GM18873 (cell line): ENCODE results near the gene IQSEC1.
"Not testable (repeated sequence)": the region's sequence is repeated elsewhere in the genome, so short reads cannot be mapped to it uniquely, and the experiment has no call there.

ENCODE experiments used
- ATAC-seq: cut with Tn5 transposase; IDR thresholded peaks from one replicate; pipeline ENCODE4 v1.9.1; 2021; ENCODE audit warnings: mild to moderate bottlenecking, moderate library complexity, moderate number of reproducible peaks; ENCODE audit not compliant: unreplicated experiment, low FRiP score

Gene IQSEC1

DNA sequence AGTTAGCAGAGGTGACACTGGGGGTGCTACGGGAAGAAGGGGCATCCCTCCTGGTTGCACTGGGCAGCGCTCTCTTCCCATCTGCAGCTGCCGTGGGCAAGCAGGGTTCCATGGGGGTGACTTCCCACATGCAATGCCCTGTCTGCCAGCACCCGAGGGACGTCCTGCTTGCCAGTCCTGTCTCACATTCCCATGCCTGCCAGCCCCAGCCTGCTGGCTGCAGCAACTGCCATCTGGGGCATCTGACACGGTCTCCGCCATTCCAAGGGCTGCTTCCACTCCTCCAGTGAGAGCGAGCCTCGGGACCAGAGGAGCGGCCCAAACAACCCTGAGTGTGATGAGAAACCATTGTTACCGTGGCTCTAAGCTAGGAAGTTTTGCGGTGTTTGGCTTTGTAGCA lies 186.5 kb downstream of the IQSEC1 start:
- no peak for ATAC-seq

DNA sequence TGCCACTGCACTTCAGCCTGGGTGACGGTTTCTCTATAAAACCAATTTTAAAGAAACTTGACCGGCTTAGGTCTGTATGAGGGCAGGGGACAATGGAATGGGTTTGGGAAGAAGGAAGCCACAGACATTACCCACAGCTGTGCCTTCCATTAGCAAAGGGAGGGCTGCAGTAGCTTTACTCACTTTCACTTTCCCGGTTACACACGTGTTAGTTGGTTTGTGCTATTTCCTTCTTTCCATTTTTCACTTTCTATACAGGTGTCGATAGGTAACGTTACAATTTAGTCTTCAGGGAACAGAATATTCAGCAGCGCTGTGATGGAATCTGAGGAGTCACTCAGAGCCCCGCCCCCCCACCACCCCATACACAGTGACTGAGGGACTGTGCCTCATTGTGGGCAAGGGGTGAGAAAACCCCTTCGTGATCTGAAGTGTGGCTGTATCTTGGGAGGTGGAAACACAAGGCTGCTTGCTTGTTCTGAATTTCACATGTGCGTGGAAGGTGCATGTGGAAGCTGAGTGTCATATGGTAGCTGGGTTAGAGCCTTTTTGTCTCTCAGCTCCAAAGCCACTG lies 187.0 kb downstream of the IQSEC1 start:
- no peak for ATAC-seq

GRCh38 chr3:12885583-12885930 lies 187.7 kb downstream of the IQSEC1 start:
- no peak for ATAC-seq

DNA sequence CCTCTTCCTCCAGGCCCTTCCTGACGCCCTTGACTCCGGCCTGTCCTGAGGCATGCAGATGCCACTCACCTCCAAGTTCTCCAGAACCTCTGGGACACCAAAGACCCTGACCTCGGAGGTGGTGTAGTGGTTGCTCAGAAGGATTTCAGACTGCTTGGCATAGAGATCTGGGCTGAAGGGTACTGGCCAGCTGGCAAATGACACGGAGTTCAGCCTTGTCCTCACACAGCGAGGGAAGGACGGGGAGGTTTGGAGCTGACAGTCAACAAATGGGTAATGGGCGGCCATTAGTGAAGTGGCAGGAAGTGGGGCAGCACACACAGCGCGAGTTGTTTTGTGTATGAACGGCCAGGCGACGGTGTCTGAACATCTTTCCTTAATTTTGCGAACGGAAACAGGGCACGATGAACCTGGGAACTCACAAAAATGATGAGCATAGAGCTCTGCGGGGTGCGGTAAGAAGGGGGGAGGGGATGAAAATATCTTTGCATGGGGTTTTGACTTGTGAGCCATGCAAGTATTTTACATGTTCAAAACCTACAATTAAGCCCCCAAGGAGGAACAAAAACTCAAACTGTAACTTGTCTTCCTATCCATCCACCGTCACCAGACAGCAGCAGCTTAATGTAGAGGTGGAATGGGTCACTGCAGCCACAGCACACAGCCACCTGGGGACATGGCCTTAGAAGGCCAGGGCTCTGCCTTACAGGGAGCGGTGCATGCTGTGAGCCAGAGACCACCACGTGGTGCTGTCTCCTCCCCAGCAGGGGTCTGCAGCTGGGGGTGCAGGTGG lies 188.2 kb downstream of the IQSEC1 start:
- ATAC-seq: no peak

GRCh38 chr3:12884186-12884680 lies 189.0 kb downstream of the IQSEC1 start:
- ATAC-seq: no peak

DNA sequence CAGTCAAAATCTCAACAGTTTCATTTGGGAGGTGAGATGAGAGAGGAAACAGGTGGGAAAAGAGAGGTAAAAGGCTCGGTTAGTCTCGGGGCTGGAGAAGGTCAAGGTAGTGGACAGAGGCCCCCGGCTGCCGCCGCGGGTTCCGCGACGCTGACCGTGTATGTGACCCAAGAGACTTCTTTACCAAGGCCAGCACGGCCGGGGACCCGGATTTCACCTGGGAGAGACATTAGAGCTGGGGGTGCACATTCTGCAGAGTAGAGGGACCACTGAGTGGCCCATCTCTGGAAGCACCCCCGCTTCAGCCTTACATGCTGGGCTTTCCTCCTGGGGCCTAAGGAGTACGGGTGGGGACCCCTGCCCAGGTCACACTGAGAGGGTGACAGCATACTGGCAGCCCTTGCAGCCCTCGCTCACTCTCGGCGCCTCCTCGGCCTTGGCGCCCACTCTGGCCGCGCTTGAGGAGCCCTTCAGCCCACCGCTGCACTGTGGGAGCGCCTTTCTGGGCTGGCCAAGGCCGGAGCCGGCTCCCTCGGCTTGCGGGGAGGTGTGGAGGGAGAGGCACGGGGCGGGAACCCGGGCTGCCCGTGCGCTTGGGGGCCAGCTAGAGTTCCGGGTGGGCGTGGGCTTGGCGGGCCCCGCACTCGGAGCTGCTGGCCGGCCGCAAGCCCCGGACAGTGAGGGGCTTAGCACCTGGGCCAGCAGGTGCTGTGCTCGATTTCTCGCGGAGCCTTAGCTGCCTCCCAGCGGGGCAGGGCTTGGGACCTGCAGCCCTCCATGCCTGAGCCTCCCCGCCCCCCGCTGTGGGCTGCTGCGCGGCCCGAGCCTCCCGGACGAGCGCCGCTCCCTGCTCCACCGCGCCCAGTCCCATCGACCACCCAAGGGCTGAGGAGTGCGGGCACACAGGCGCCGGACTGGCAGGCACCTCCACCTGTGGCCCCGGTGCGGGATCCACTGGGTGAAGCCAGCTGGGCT lies 190.6 kb downstream of the IQSEC1 start:
- no peak for ATAC-seq

- not testable (repeated sequence) for ATAC-seq
These were observed 191.4 kb downstream of the IQSEC1 start for GRCh38 chr3:12881858-12882257.

DNA sequence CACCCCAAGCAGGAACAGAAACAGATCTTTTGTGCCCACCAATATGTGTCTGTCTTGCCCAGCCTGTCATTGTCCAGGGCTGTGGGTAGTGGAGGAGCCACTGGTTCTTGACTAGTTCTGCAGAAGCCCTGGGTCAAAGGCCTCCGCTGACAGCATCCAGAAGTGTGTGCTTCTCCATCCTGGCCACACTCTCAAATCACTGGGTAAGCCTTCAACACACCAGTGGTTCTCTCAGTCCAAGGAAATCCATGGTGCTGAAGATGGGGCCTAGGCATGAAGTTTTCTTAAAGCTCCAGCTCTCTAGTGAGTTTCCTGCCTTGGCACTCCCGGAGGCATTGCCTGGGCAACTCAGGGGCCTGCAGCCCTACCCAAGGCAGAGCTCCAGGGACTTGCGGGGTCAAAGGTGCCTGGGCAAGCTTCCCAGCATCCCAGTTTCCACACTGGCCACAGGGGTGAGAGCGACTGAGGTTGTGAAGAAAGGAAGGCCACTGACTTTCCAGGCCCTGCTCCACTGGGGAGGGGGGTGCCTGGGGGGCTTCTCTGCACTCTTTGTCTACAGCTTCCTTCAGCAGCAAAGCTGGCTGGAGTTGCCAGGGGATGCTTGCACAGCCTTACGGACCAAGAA lies 193.9 kb downstream of the IQSEC1 start:
- no peak for ATAC-seq

DNA sequence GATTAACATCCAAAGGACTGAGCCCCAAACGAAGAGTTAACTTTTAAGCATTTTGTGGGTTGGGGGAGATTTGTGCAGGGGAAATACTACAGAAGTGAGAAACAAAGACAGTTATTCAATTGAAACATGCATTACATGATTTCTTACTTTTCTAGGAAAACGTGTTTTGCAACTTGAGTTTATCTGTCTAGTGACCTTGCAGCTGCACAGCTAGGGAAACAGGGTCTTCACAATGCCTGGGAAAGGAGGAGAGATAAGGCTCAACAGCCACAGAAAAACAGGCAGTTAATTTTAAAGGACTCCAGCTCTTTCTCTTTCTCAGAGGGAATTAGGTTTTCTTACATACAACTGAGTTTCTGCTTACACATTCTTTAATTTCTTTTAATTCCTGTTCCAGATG lies 194.5 kb downstream of the IQSEC1 start:
- ATAC-seq: not testable (repeated sequence)

GRCh38 chr3:12878141-12878574 lies 195.1 kb downstream of the IQSEC1 start:
- ATAC-seq: no peak

GRCh38 chr3:12877040-12877439 lies 196.2 kb downstream of the IQSEC1 start:
- no peak for ATAC-seq

DNA sequence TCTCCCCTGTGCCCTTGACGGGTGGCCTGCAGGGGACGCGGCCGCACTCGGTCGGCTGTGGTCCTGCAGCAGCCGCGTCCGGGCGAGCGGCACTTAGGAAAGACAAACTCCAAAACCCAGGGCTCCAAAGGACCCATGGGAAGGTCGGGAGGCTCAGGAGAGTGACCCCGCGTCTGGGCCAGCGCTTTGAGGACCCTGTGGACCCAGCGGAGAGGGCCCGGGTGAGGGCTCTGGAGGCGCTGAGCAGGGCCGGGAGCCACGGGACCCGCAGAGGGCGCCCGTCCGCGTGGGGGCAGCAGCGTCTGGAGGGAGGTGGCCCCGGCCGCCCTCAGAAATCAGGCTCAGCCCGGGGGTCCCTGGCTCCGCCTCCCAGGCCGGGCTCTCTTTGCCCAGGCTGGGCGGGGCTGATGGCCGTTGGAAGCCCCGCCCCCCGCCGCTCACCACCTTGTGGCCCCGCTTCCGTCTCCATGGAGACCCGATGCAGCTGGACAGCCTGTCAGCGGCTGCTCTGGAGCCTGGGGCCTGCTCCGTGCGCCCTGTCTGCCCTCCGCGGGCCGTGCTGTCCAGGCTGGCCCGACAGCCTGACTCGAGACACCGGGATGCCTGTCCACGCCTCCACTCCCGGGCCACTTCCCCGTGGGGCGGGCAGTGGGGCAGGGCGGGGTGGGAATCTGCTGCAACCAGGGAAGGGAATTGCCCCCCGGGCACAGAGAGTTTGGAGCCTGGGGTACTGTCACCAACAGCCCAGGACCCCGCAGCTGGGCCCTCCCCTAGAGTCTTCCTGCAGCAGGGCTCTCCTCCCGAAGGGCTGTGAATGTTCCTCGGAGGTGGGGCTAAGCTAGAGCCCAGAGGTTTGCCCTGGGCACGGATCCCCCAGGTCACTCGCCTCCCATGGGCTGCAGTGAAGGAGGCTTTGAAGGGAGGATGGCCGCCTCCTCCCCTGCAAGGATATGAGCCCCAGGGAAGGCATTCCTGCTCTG lies 197.1 kb downstream of the IQSEC1 start:
- no peak for ATAC-seq

DNA sequence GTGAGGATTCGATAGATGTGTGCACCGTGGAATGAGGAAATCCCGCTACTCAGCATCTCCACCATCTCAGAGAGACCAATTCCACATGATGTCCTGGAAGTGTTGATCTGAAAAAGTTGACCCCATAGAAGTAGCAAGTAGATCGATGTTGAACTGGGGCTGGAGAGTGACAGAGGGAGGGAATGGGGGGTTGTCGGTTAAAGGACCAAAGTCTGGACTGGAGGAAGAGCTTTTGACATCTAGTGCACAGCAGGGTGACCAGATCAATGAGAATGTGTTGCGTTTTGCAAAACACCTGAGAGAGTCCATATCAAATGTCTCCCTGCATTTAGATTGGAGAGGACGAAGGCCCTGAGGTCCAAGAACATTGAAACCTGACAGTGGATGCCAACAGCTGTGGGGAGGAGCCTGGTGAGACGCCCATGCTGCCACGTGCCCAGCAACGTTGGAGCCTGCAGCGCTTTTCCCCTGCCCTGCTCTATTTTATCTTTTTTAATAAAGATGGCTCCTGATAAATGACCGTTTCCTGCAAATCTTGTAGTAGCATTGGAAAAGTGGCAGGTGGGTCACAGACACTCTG lies 201.7 kb downstream of the IQSEC1 start:
- no peak for ATAC-seq

- peak; percentile 44 for ATAC-seq
These were observed 202.3 kb downstream of the IQSEC1 start for GRCh38 chr3:12870942-12871341.

DNA sequence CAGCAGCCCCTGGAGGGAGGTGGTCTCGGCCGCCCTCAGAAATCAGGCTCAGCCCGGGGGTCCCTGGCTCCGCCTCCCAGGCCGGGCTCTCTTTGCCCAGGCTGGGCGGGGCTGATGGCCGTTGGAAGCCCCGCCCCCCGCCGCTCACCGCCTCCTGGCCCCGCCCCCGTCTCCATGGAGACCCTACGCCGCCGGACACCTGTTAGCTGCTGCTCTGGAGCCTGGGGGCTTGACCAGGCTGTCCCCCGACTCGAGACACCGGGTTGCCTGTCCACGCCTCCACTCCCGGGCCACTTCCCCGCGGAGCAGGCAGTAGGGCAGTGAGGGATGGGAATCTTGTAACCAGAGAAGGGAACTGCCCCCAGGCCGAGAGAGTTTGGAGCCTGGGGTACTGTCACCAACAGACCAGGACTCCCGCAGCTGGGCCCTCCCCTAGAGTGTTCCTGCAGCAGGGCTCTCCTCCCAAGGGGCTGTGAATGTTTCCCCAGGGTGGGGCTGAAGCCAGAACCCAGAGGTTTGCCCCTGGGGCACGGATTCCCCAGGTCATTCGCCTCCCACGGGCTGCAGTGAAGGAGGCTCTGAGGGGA lies 204.1 kb downstream of the IQSEC1 start:
- ATAC-seq: no peak

DNA sequence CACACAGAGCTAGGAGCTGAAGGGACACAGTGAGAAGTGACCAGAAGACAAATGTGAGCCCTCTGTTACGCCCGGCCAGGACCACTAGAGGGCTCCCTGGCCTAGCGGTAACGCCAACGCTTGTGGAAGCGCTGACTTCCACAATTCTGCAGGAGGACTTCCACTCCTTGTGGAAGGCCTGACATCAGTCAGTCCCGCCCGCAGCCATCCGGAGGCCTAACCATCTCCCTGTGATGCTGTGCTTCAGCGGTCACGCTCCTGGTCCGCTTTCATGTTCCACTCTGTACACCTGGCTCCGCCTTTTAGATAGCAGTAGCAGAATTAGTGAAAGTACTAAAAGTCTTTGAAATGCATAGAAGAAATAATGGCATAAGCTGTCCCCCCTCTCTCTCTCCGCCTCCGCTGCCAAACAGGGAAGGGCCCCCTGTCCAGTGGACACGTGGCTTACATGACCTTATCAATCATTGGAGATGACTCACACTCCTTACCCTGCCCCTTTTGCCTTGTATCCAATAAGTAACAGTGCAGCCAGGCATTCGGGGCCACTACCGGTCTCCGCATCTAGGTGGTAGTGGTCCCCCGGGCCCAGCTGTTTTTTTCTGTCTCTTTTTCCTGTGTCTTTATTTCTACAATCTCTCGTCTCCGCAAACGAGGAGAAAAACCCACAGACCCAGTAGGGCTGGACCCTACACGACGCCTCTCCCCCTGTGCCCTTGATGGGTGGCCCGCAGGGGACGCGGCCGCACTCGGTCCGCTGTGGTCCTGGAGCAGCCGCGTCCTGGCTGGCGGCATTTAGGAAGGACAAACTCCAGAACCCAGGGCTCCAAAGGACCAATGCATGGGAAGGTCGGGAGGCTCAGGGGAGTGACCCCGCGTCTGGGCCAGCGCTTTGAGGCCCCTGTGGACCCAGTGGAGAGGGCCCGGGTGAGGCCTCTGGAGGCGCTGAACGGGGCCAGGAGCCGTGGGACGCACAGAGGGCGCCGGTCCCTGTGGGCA lies 204.9 kb downstream of the IQSEC1 start:
- ATAC-seq: no peak

DNA sequence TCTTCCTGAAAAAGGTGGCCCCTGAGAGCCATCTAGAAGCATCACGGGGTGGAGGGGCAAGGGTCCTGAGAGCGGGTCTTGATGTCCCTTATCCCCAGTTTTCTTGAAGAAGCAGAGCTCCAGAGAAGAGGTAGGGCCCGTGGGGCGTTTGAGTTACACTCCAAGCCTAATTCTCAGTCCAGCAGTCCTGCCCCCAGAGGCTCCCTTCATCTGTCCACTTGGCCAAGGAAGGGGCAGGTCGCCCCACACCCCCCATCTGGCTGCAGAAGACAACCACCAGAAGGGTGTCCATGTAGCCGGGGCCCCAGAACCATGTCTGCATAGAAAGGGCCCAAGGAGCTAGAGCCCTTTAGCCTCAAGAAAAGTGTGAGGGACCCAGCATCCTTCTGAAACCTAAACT lies 206.4 kb downstream of the IQSEC1 start:
- ATAC-seq: no peak
